ENCODE results near the gene CMYA5.

- TF ChIP-seq, protein P1, sequence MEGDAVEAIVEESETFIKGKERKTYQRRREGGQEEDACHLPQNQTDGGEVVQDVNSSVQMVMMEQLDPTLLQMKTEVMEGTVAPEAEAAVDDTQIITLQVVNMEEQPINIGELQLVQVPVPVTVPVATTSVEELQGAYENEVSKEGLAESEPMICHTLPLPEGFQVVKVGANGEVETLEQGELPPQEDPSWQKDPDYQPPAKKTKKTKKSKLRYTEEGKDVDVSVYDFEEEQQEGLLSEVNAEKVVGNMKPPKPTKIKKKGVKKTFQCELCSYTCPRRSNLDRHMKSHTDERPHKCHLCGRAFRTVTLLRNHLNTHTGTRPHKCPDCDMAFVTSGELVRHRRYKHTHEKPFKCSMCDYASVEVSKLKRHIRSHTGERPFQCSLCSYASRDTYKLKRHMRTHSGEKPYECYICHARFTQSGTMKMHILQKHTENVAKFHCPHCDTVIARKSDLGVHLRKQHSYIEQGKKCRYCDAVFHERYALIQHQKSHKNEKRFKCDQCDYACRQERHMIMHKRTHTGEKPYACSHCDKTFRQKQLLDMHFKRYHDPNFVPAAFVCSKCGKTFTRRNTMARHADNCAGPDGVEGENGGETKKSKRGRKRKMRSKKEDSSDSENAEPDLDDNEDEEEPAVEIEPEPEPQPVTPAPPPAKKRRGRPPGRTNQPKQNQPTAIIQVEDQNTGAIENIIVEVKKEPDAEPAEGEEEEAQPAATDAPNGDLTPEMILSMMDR (IDR thresholded peaks at IDR 0.05) = no peak
- TF ChIP-seq POLR2A (IDR thresholded peaks at IDR 0.05) (no peak), EP300 (IDR thresholded peaks at IDR 0.05) (no peak)
Observed at GRCh38 chr5:79845448-79846197, 156.0 kb downstream of the CMYA5 start.
